H1 (cell line): ENCODE measurements around the gene SESN2. TPM values are rescaled to one million over a fixed set of nuclear protein-coding genes. Genes with fewer than 3 reads are reported as not detected.

ENCODE experiments used
- CHD7 ChIP-seq: fragments of 300-600 bp; sonication (generic); IDR thresholded peaks from 2 replicates; pipeline ENCODE4 v1.7.1; 2012; ENCODE audit warnings: low read length, moderate library complexity, mild to moderate bottlenecking, inconsistent platforms; ENCODE audit not compliant: insufficient replicate concordance
- polyA plus RNA-seq, 7 experiments: library from polyadenylated mRNA; depleted of rRNA in 3 of 7; stranded (reverse) in 5 of 7; unstranded in 2 of 7; fragments of >200 nt in 5 of 7; fragments of 200-250 nt in 2 of 7; gene quantifications; 1 replicate in 5 of 7; 2 replicates in 1 of 7; 4 replicates in 1 of 7; pipeline versions ENCODE4 v1.2.1 to v1.2.3, GENCODE V29; 2011 to 2013; ENCODE audit warnings: missing spikeins in 2 of 7, mixed read lengths in 2 of 7
- total RNA-seq: library from RNA; stranded (reverse); fragmentation: NEBNext Ultra II Directional; extraction: Animal tissue kit (Norgen Biotek cat#: 25700); gene quantifications from 2 replicates; pipeline ENCODE4 v1.2.1, GENCODE V29; 2021

Gene SESN2
- total and polyA plus RNA-seq, 2 of the 8 experiments (the other 6 are each of a cell fraction or from before 2014, with no cell fraction given): 25.1 to 33.0 TPM

- no peak for TF ChIP-seq CHD7
Measured at GRCh38 chr1:28301368-28302174, 42.3 kb downstream of the SESN2 start (continued).
